HG02798 (cell line): Measurements from ENCODE around the gene SFTPB.
"Not testable (repeated sequence)": the region's sequence is repeated elsewhere in the genome, so short reads cannot be mapped to it uniquely, and the experiment has no call there.

Source experiments
- ATAC-seq: cut with Tn5 transposase; IDR thresholded peaks from one replicate; pipeline ENCODE4 v1.9.1; 2021; ENCODE audit warnings: mild to moderate bottlenecking; ENCODE audit not compliant: unreplicated experiment, poor library complexity

The SFTPB gene

DNA sequence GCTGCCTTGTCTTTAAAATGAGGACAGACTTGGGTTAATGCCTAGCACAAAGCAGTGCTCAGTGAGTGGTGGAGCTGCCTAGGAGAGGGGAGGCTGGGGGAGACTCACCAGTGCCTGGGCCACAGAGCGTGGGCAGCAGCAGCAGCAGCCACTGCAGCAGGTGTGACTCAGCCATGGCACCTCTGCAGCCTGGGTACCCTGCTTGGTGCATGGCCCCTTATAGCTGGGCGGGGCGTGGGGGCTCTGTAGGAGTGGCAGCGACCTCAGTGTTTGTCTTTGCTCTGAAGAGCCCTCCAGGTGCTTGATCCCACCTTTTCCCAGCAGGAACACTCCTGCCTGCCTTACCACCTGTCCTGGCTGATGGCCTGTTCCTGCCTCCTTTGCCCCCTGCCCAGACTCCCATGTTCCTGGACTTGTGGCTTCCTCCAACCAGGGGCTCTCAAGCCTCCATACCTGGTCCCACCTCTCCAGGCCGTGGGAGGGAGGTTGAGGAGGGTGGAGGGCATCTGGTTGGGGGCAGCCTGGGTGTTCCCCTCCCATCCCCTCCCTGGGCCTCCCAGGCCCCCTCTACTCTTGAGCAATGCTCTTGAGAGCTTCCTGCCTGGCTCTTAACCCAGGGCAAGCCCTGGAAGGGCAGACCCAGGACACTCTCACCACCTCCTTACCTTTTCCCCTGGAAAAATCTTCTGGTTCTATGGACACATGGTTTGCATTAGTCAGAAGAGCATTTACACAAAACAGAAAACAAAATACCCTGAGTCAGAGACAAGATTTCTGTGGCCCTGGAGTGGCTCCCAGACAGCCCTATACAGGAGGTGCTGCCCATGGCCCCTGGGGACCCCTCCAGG, at the start of gene SFTPB:
Gene SFTPB, minus strand, starts transcription at position 191 of the 848 bp plus-strand sequence. Its CDS starts 16 bp downstream, at position 175.
- no peak for ATAC-seq

DNA sequence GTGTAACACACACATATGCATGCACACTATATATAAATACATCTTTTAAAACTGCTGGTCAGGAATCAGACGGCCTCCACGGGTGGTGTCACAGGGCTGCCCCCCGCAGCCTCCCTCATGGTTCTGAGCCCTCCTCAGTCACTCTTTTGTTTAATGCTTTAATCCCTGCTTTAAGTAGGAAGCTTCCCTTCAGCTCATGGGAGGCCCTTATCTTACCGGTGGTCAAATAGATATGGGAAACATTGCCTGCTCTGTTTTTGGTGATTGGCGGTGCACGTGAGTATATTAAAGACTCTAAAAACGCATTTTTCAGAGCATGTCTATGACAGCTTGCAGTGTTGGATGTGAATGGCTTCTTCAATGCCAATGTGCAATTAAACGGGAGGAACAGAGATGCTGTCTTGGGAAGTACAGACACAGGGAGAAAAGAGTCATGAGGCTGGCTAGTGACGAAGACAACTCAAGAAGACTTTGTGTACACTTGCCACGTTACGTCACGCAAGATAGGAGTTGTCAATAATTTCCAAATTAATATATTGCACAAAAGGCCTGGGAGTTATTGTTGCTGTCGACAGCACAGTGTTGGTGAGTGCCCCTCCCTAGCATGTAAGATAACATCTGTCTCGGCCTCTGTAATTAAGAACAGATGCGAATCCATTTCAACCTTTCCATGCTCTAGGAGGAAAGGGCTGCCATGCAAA, 49.5 kb upstream of the SFTPB start:
- ATAC-seq = no peak

GRCh38 chr2:85716346-85716914, 48.4 kb upstream of the SFTPB start:
- ATAC-seq = no peak

- no peak for ATAC-seq
Measured at GRCh38 chr2:85714841-85715240, 46.8 kb upstream of the SFTPB start.

DNA sequence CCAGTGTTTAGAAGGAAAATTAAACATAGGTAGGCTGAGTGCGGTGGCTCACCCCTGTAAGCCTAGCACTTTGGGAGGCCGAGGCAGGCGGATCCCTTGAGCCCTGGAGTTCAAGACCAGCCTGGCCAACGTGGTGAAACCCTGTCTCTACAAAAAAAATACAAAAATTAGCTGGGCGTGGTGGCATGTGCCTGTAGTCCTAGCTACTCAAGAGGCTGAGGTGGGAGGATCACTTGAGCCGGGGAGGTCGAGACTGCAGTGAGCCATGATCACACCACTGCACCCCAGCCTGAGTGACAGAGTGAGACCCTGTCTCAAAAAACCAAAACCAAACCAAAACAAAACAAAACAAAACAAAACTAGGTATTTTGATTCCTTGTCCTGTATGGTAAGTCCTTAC, 46.4 kb upstream of the SFTPB start:
- not testable (repeated sequence) for ATAC-seq

- ATAC-seq = no peak
Measured at GRCh38 chr2:85713836-85714235, 45.8 kb upstream of the SFTPB start.

DNA sequence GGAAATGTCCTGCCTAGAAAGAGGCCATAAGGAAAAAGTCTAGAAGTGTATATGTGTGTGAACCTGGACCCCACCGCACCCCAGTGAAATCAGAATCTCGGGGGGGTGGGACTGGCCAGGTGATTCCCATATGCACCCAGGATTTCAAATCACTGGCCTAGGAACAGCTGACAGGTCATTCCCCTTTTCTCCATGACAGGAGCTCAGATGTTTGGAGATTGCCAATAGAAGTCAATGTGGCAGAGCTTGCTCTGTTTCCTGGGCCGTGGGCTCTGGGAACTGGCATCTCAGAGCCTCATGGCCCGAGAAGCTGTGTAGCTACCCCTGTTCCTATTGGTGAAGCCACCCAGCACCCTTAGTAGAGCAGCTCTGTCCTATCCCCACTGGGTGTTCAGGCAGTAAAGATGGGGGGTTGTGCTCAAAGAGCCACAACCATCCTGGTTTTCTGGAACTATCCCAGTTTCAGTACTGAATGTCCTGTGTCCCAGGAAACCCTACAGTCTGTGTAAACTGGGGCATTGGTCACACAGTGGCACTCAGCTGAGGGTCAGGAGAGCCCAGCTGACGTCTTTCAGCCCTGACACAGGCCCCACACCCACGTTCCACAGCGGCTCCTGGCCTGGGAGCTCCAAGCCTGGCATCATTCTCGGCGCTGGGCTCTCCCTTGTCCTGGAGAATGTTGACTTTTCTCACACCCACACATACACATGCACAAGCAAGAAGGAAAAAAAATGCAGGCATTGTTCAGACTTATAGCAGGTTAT, 45.0 kb upstream of the SFTPB start:
- ATAC-seq = no peak

- no peak for ATAC-seq
Measured at GRCh38 chr2:85712336-85712735, 44.3 kb upstream of the SFTPB start.

DNA sequence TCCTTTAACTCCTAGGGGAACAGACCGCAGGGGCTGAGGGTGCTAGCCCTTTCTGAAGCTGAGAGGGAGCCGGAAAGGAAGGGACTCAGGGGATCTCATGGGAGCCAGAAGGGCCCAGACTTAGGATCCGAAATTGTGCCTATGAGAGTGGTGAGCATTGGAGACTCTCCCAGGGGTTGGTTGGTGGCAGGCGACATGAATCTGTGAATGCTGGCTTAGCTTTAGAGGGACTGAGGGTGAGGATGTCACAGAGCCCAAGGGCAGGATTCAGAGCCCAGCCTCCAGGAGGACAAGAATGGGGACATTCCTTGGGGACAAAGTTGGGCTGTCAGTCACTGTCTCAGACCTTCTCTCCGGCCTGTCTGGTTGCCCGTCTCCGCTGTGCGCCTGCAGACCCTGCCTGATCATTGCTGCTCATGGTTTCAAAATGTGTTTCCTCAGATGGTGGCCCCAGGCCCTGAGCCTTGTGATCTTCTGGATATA, 43.6 kb upstream of the SFTPB start:
- no peak for ATAC-seq

GRCh38 chr2:85710687-85711577, 42.9 kb upstream of the SFTPB start:
- ATAC-seq = no peak

- ATAC-seq = no peak
Measured at GRCh38 chr2:85709401-85709811, 41.4 kb upstream of the SFTPB start.

GRCh38 chr2:85708641-85709040, 40.6 kb upstream of the SFTPB start:
- ATAC-seq = no peak

DNA sequence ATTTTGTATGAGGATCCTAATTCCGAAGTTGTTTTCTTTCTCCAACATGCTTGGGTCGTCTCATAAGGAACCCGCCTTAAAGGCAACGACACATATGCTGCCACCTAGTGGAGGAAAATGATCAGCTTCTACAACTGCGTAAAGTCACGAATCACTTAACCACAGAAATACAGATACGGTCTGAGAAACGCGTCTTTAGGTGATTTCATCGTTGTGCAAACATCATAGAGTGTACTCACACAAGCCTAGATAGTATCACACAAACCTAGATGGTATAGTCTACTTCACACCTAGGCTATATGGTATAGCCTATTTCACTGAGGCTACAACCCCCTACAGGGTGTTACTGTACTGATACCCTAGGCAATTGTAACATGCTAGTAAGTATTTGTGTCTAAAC, 39.3 kb upstream of the SFTPB start:
- peak; percentile 71 for ATAC-seq

DNA sequence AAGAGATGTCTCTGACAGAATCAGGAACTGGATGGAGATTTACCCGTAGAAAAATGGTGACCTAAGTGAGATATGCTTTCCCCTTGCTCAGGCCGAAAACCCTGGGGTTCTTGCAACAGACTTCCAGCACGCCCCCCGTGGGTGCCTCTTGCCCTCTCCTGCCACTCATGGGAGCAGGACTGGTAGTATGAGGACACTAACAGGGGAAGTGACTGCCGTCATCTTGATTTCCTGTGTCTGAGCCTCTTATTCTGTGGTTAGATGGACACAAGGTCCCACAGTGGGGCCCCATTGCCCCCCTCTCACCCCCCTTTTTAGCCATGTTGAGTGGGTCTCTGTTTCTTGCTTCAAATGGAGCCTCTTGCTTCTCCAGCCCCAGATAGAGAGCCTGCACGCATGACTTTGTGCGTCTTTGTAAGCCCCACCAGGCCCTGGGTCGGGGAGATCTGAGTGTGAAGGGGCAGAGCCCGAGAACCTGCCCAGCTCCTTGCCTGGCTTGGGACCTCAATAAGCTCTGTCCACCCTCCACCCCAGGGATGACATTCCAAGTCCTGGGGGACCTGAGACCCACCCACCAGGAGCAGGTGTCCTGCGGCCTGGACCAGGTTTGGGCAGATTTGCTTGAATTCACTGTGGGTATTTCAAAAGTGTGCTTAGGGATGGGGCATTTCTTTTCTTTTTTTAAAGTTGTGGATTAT, 38.7 kb upstream of the SFTPB start:
- ATAC-seq = no peak

DNA sequence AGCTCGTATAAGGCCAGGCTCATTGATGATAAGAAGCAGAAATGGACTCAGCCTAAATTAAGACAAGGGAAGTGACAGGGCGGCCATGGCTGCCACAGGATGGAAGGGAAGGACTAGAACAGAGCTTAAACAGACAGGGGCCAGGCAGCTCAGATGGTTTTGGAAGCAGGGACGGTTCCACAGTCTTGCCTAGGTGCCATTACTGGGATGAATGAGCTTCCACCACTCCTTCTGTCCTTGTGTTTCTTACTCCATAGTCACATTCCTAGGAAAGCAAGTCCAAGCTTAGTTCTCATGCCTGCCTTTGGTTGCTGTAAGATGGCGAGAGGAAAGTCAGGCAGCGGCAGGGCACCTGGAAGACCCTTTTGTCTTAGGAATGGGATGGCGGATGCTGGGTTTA, 38.1 kb upstream of the SFTPB start:
- ATAC-seq = no peak

DNA sequence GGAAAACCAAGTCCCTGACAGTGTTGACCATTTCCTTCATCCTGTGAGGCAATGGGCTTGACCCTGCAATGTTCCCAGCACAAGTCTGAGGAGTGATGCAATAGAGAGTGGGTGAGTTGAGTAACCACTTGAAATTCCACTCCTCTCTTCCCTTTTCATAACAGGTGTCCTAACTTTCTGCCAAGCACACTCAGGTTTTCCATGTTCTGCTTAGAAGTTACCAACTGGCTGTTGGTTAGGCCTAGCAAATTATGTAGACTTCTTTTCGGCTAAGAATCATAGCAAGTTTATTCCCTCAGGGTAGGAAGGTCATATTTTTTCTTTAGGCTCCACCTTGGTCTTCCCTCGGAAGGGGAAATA, 37.7 kb upstream of the SFTPB start:
- no peak for ATAC-seq

GRCh38 chr2:85704800-85705679, 37.0 kb upstream of the SFTPB start:
- ATAC-seq = peak; percentile 56

DNA sequence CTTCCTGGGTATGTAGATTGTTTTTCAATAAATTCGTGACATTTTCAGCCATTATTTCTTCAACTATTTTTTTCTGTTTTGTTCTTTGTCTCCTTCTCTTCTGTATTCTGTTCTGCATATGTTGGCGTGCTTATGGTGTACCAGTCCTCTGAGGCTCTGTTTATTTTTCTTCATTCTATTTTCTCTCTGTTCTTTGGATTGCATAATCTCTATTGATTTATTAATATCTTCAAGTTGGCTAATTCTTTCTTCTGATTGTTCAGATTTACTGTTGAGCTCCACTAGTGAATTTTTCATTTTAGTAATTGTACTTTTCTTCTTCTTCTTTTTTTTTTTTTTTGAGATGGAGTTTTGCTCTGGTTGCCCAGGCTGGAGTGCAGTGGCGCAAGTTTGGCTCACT, 36.0 kb upstream of the SFTPB start:
- ATAC-seq = no peak
